ENCODE measurements around the gene FUBP3.

GRCh38 chr9:130583271-130583670, 3.9 kb downstream of the FUBP3 start:
- no peak for TF ChIP-seq POLR2A (IDR thresholded peaks at IDR 0.05; ENCODE audit: low read depth)
- TF ChIP-seq CTCF (IDR thresholded peaks at IDR 0.05): no peak
- TF ChIP-seq EP300 (IDR thresholded peaks at IDR 0.05): no peak
- no peak for TF ChIP-seq POLR2AphosphoS5 (IDR thresholded peaks at IDR 0.05)
